Anterior cingulate cortex (tissue), 58 donors: Measurements from ENCODE around the gene TEKT5.
A peak's percentile ranks its signal among the peaks of the same experiment; 100 is the strongest.

Source experiments
- DNase-seq, 58 donors: peaks; one replicate each; lab custom pipeline; 2025; lab: John Stamatoyannopoulos, UW

The TEKT5 gene

GRCh38 chr16:10614685-10615084 is 80.0 kb downstream of the TEKT5 start:
- no peak for DNase-seq

GRCh38 chr16:10613785-10614485 is 80.8 kb downstream of the TEKT5 start:
- DNase-seq: no peak

DNA sequence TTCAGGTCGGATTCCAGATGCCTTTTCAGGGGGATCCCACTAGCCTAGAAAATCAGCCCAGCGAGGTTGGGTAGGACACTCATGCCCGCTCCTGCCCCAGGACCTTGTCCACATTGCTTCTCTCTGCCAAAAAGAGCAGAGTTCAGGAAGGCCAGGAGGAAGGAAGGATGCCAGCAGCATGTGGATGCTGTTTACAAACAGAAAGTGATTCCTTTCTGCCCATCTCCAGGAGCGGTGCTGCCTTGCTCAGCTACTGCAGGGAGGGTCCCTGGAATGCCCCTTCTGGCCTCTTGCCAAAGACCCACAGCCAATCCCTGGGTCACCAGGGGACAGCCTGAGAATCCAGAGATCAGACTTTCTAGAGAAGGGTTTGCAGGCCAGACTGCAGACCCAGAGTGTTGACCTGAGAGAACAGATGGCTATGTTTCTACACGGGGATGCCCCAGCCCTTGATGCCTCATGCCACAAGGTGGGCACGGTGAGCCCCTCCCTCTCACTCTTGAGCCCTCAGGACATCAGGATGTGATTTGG is 82.0 kb downstream of the TEKT5 start:
- DNase-seq: no peak

DNA sequence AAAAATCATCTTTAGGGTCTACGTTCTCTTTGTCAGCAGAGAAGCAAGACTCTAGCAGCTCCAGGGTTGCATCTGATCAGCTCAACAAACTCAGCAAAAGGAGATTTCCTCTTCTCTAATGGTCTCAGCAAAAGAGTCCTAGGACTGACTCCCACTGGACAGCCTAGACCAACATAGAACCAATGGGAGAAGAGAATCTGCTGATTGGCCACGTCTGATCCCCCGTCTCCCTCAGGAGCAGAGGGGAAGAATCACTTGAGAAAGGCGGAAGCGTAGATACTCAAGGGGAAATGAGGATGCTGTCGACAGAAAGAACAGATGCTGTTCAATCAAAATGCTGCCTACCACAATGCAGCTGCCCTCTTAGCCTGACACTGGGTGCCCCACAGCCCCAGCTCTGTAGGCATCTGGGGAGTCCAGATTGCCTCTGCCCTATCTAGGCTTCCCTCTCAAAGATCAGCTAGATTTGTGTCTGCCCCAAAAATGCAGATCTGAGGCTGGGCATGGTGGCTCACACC is 82.8 kb downstream of the TEKT5 start:
- DNase-seq: no peak

DNA sequence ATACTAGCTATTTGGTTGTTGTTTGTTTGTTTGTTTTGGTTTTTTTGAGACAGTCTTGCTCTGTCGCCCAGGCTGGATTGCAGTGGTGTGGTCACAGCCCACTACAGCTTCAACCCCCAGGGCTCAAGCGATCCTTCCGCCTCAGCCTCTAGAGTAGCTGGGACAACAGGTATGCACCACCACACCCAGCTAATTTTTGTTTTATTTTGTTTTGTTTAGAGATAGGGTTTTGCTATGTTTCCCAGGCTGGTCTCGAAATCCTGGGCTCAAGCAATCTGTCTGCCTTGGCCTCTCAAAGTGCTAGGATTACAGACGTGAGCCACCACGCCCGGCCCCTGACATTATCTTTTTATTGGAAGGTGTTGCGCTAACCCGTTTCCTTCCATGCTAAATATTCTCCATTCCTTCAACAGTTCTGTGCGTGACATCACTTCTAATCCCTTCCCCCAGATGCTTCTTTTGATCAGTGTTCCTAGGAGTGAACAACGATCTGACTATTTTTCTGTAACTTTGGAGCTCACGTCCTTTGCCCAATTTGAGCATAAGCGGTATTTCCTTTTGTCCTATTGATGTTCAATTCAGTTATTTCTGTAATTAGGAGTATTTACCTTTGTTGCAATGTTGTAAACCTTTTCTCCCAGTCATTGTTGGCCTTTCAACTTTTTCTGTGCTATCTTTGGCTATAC is 84.1 kb downstream of the TEKT5 start:
- DNase-seq: no peak

GRCh38 chr16:10609402-10609774 is 85.3 kb downstream of the TEKT5 start:
- DNase-seq: no peak

DNA sequence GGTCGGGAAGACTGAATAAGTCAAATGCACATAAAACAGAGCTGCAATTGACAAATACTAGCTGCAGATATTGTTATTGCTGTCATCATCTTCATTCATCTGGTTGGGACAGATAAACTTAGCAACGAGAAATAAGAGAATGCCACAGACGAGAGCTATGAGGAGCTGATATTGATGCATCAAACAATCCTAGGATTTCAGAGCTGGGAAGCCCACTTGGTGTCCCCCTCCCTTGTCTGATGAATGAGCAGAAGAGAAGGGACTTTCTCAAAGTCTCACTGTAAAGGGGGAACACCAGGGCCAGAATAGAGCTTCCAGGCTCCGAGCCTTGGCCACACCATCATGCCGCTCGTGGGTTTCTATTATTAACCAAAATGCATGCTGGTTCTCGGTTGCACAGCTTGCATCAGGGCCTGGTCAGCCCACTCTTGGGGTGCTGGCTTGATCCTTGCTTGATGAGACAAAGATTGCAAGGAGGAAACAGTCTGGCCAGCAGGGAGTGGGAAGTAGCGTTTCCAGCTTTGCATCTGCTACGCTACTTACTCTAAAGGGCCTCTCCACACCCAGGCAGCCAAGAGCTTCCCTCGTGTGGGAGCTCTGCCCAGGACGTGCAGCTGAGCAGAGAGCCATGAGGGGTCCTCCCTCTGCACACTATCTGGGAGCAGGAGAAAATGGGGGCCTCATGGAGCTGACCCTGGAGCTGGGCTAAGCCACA is 85.9 kb downstream of the TEKT5 start:
- DNase-seq: peak in 27 of 58 donors; percentile 2 to 55 (median 18)

GRCh38 chr16:10607157-10607556 is 87.6 kb downstream of the TEKT5 start:
- DNase-seq: no peak

GRCh38 chr16:10606607-10607006 is 88.1 kb downstream of the TEKT5 start:
- no peak for DNase-seq

GRCh38 chr16:10605636-10606035 is 89.1 kb downstream of the TEKT5 start:
- DNase-seq: no peak

DNA sequence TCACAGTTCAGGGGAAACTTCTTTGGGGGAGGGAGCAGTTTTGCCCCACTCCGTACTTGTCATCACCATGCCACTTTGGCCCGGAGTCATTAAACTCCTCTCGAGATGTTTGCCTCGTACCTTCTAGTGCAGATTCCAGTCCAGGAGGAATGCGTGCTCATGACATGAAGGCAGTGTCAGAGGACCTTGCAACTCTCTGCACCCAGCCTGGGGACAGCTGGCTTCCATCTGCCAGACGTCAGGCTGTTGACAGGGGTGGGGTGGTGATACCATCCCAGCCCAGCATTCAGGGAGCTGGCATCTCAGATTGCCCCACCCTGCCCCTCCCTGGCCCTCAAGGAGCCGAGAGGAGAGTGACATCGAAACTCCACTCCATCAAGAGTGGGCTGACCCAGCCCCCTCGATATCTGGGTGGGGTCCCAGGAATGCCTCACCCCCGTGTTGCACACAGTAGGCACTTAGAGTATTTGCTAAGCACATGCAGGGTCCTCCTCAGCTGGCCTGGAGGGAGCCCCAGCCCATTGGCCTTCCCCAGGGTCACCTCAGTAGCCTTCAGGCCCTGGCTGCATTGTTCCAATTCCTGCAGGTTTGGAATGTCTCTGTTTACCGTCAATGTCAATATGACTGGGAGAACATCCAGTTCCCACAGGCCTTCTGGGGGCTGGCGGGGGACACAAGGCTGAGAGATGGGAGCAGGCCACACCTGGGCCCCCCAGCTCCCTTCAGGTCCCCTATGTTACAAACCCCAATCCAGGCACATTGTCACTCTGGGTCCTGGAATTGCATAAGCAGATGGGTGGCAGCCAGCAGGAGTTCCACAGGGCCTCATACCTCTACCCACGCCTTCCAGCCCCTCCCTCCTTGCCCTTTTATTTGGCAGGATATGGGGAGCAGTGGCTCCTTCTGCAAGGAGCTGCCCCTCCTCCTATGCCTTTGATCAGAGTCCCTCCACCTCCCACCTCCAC is 93.0 kb downstream of the TEKT5 start:
- no peak for DNase-seq

DNA sequence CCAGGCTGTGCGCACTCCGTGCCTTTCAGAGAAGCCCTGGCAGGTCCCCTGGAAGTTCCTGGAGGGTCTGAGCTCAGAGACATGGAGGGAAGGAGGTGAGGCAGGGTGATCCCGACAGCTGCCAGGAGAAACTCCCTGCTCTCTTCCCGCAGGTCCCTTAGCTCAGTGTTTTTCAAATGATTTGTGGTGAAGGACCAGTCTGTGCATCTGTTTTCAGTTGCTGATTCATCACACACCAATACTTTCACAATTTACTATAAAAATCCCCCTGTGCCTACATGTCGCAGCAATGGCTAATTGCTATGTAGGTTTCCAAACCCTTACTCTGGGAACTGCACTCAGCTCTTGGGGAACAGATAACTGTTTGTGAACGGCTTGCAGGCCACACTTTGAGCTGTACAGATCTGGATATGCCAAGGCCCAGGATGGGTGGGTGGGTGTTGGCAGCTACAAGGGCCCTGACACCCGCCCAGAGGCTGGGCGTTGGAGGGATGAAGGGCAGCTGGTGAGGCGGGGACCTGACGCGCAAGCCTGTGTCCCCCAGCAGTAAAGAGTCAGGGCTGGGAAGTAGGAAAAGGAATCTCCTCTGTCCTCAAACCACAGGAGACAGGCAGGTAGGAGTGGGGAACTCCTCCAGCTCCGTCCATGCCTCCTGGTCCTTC is 93.8 kb downstream of the TEKT5 start:
- no peak for DNase-seq

- DNase-seq: no peak
These were observed 95.1 kb downstream of the TEKT5 start for GRCh38 chr16:10599626-10600025.

GRCh38 chr16:10598157-10598556 is 96.6 kb downstream of the TEKT5 start:
- no peak for DNase-seq

- DNase-seq: no peak
These were observed 97.5 kb downstream of the TEKT5 start for GRCh38 chr16:10597187-10597601.

DNA sequence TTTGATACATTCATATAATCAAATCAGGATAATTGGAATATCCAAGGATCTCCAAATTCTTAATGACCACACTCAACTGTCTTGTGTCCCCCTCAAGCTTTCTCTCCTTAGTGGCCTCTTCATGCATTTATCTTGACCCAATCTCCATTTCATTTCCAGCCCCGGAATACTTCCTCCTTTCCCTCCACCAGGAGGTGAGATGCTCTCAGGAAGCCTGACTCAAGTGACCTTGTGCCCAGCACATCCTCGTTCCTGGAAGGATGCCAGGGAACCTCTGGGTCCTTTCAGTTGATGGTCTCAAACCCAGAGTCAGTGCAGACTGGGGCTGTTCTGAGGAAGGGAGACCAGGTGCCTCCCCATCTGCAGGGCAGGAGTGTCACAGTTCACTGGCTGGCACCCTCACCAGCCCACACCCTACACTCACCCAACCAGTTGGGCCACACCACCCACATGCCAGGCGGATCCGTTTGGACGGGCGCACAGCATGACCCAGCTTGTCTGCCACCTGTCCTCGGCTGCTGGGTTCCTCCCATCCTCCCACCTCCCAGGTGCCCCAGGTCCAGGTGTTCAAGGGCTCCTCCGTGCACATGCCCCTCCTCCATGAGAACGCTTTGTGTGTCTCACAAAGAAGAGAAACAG is 100.3 kb downstream of the TEKT5 start:
- DNase-seq: no peak

GRCh38 chr16:10592611-10593010 is 102.1 kb downstream of the TEKT5 start:
- no peak for DNase-seq

DNA sequence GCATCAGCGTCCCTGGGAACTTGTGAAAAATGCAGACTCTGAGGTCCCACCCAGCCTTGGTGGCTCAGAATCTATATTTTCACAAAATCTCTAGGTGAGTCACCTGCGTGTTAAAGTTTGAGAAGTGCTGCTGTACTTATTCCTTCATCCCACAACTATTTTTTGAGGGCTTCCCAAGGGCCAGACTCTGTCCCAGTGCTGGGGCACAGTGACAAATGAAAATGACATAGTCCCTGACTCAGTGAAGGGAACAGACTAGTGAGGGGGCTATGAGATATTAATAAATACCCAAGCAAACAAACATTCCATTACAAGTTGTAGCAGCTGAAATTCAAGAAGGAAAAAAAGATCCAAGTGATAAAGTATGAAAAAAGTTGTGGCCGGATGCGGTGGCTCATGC is 104.4 kb downstream of the TEKT5 start:
- no peak for DNase-seq

DNA sequence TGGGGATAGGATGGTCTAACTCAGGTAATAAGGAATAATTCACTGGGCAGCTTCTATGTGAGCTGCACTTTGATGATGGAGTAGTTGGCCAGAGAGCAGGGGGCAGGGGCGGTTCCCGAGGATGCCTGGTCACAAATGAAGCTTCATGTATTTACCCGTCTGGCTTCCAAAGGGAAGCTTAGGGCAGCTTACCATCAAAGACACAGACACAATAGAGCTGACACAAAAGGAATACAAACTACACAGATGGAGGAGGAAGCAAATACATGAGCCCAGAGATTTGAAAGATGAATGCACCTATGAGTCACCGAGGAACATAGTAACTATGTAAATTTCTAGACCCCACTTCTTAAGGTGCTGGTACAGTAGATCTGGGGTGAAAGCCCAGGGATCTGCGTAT is 105.6 kb downstream of the TEKT5 start:
- DNase-seq: no peak
